ENCODE data around the gene WIPF3. TPM values are rescaled to one million over a fixed set of nuclear protein-coding genes. Genes with fewer than 3 reads are reported as not detected.

The WIPF3 gene
- total RNA-seq, 1 experiment from 2014 or later = 2.0 TPM

GRCh38 chr7:29955799-29956486 lies 149.6 kb downstream of the WIPF3 start:
- Histone ChIP-seq H3K9me3 (ENCODE audit: control insufficient read depth, insufficient read depth, low read depth, low read length) (no peaks in the 10 kb centered on the region), H3K27ac (ENCODE audit: low read length) (no peak overlapping the region), H3K36me3 (ENCODE audit: control insufficient read depth, insufficient read depth, low read length) (peaks cover 7% of the 10 kb centered on the region; the same call in 1 of the 2 replicates), H3K4me1 (ENCODE audit: control insufficient read depth, insufficient read depth, low read length) (no peaks in the 10 kb centered on the region), H3K4me3 (ENCODE audit: low read depth in 2 of 2, low read length in 2 of 2) (no peak overlapping the region), H3K27me3 (ENCODE audit: control insufficient read depth, insufficient read depth, low read length) (no peaks in the 10 kb centered on the region)
- DNase-seq (ENCODE audit: low read depth, low spot score) = no peak
- TF ChIP-seq SIN3A (IDR thresholded peaks at IDR 0.05; ENCODE audit: borderline replicate concordance, insufficient read depth, low read depth, low read length) (no peak), POLR2AphosphoS5 (IDR thresholded peaks at IDR 0.05; ENCODE audit: low read depth, low read length) (no peak), TCF7L2 (IDR thresholded peaks at IDR 0.05; ENCODE audit: low read depth, low read length) (no peak), REST (IDR thresholded peaks at IDR 0.05; ENCODE audit: insufficient read depth in 1 of 2, low read depth in 2 of 2, low read length in 1 of 2) (no peak)
- TF ChIP-seq, protein P1, sequence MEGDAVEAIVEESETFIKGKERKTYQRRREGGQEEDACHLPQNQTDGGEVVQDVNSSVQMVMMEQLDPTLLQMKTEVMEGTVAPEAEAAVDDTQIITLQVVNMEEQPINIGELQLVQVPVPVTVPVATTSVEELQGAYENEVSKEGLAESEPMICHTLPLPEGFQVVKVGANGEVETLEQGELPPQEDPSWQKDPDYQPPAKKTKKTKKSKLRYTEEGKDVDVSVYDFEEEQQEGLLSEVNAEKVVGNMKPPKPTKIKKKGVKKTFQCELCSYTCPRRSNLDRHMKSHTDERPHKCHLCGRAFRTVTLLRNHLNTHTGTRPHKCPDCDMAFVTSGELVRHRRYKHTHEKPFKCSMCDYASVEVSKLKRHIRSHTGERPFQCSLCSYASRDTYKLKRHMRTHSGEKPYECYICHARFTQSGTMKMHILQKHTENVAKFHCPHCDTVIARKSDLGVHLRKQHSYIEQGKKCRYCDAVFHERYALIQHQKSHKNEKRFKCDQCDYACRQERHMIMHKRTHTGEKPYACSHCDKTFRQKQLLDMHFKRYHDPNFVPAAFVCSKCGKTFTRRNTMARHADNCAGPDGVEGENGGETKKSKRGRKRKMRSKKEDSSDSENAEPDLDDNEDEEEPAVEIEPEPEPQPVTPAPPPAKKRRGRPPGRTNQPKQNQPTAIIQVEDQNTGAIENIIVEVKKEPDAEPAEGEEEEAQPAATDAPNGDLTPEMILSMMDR (IDR thresholded peaks at IDR 0.05) = no peak
- no TSS peak for BruUV-seq (replicated peaks)
- ChIA-PET POLR2A (no interaction called here), CTCF (no interaction called here)
- ATAC-seq = no peak
- intact Hi-C loops (cut with micrococcal nuclease; ENCODE audit: unreplicated experiment) = no loop called here
- in situ Hi-C loops (cut with HindIII; ENCODE audit: low pct_unique_long_range_greater_than_20kb, low sequenced_read_pairs) = no loop called here

- Histone ChIP-seq H3K36me3 (ENCODE audit: control insufficient read depth, insufficient read depth, low read length) (peaks cover 6% of the 10 kb centered on the region; the same call in 1 of the 2 replicates), H3K4me3 (ENCODE audit: low read depth in 2 of 2, low read length in 2 of 2) (no peak overlapping the region), H3K9me3 (ENCODE audit: control insufficient read depth, insufficient read depth, low read depth, low read length) (no peaks in the 10 kb centered on the region), H3K4me1 (ENCODE audit: control insufficient read depth, insufficient read depth, low read length) (no peaks in the 10 kb centered on the region), H3K27me3 (ENCODE audit: control insufficient read depth, insufficient read depth, low read length) (no peaks in the 10 kb centered on the region), H3K27ac (ENCODE audit: low read length) (no peak overlapping the region)
- BruUV-seq (replicated peaks) = no TSS peak
- in situ Hi-C loops (cut with HindIII; ENCODE audit: low pct_unique_long_range_greater_than_20kb, low sequenced_read_pairs) (no loop called here), intact Hi-C loops (cut with micrococcal nuclease; ENCODE audit: unreplicated experiment) (no loop called here)
- ChIA-PET POLR2A (no interaction called here), CTCF (no interaction called here)
- DNase-seq (ENCODE audit: low read depth, low spot score) = no peak
- TF ChIP-seq, protein P1 (IDR thresholded peaks at IDR 0.05) = no peak
- no peak for TF ChIP-seq SIN3A (IDR thresholded peaks at IDR 0.05; ENCODE audit: borderline replicate concordance, insufficient read depth, low read depth, low read length)
- TF ChIP-seq POLR2AphosphoS5 (IDR thresholded peaks at IDR 0.05; ENCODE audit: low read depth, low read length) = no peak
- no peak for TF ChIP-seq REST (IDR thresholded peaks at IDR 0.05; ENCODE audit: insufficient read depth in 1 of 2, low read depth in 2 of 2, low read length in 1 of 2)
- no peak for TF ChIP-seq TCF7L2 (IDR thresholded peaks at IDR 0.05; ENCODE audit: low read depth, low read length)
- ATAC-seq = no peak
These were observed 150.2 kb downstream of the WIPF3 start for GRCh38 chr7:29956487-29956836.
